Astrocyte (in vitro differentiated cells and primary cell): Measurements from ENCODE around the gene TWF2.

Experiments used
- CTCF ChIP-seq: IDR thresholded peaks from 2 replicates; pipeline ENCODE4 v1.5.1; 2011; ENCODE audit warnings: low read depth, mild to moderate bottlenecking, inconsistent platforms, low read length, moderate library complexity; ENCODE audit not compliant: insufficient read depth
- EZH2 ChIP-seq: IDR thresholded peaks from 2 replicates; pipeline ENCODE4 v1.6.1; 2012; ENCODE audit warnings: mild to moderate bottlenecking, low read length, inconsistent platforms; ENCODE audit not compliant: insufficient read depth

DNA sequence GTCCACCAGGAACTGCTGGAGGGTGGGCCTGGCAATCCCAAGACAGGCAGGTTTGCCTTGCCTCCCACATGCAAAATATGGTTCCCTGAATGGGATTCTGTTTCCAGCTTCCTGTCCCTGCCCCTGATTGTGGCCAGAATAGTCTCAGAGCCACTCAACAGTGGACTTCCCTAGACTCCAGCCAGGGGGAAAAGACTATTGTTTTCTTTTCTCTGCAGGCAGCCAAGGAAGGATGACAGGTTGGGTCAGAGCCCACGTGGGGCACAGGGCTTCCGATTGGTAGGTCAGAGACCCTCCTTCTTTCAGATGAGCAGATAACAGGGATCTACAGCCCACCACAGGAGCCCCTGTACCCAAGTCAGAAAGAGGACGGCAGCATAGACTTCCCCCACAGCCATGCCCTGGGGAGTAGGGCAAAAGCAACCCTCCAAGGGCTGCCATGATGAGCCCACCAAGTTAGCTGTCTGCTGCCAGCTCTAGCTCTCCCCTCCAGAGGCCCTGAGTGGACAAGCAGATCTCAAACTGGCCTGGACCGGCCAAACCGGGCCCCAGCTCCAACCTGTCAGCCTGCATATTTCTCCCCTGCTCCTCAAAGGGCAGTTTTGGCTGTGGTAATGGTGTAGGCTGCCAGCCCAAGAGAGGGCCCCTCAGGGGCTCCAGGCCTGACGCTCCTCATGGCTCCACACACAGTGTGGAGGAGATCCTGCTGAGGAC lies 19.9 kb downstream of the TWF2 start:
- no peak for TF ChIP-seq CTCF
- TF ChIP-seq EZH2: no peak
